DOHH2 (cell line): Measurements from ENCODE around the gene DLX5.

Experiments used
- EZH2phosphoT487 ChIP-seq: fragments of 200-600 bp; sonication (generic); IDR thresholded peaks from 2 replicates; pipeline ENCODE4 v1.6.1; 2017; ENCODE audit warnings: borderline replicate concordance, mild to moderate bottlenecking, antibody characterized with exemption, low read length, moderate library complexity, mixed read lengths
- TF ChIP-seq, protein P1 (sequence below): fragments of 200-600 bp; sonication (generic); IDR thresholded peaks from one replicate; pipeline ENCODE4 v1.5.1; 2014; ENCODE audit warnings: antibody characterized with exemption, mild to moderate bottlenecking, low read depth, low read length; ENCODE audit not compliant: poor library complexity, severe bottlenecking

DNA sequence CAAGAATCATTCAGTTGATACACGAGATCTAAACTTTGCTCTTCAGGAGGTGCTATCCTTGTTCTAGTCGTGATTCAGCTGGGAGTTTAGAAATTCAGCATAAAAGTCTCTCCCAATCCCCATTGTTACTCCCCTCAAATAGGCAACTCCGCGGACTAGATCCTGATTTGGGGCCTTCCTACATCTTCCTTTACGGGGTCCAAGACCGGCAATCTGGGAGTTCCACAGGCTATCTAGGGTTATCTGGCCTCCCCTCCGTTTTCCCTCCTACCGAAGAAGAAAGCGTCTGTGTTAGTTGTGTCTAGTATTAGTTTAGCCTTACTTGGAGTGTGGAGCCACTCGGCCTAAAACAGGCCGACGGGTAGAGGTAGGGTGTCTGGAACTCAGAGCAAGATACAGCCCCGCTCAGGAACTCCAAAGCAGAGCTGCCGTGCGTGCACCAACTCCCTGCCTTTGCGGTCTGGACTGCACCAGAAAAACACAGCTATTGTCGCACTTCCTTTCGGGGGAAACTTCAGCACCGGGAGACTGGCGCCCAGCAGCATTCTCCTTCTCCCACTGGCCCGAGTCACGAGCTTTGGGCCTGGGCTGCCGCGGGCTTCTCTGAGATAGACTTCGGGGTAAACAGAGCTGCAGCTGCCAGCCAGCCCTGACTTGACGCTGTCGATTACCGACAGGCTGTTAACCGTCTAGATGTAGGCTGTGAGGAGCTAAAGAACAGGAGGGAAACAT lies 1.5 kb upstream of the DLX5 start:
- TF ChIP-seq, protein P1, sequence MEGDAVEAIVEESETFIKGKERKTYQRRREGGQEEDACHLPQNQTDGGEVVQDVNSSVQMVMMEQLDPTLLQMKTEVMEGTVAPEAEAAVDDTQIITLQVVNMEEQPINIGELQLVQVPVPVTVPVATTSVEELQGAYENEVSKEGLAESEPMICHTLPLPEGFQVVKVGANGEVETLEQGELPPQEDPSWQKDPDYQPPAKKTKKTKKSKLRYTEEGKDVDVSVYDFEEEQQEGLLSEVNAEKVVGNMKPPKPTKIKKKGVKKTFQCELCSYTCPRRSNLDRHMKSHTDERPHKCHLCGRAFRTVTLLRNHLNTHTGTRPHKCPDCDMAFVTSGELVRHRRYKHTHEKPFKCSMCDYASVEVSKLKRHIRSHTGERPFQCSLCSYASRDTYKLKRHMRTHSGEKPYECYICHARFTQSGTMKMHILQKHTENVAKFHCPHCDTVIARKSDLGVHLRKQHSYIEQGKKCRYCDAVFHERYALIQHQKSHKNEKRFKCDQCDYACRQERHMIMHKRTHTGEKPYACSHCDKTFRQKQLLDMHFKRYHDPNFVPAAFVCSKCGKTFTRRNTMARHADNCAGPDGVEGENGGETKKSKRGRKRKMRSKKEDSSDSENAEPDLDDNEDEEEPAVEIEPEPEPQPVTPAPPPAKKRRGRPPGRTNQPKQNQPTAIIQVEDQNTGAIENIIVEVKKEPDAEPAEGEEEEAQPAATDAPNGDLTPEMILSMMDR = no peak
- TF ChIP-seq EZH2phosphoT487 = peak; percentile 84; the same call in 1 of the 2 replicates
